GM21576 (cell line): ENCODE results near the gene CRLF1.

Experiments used
- ATAC-seq: cut with Tn5 transposase; IDR thresholded peaks from one replicate; pipeline ENCODE4 v1.9.1; 2021; ENCODE audit warnings: mild to moderate bottlenecking, moderate library complexity; ENCODE audit not compliant: unreplicated experiment

The CRLF1 gene

GRCh38 chr19:18636969-18637629, 30.5 kb upstream of the CRLF1 start, which contains the start of gene KLHL26:
KLHL26 (plus strand) TSS chr19:18637028; CDS start chr19:18637055, 27 bp downstream.
- ATAC-seq: no peak

GRCh38 chr19:18636183-18636968, 29.8 kb upstream of the CRLF1 start:
- peak; percentile 84 for ATAC-seq

GRCh38 chr19:18635831-18636182, 29.2 kb upstream of the CRLF1 start:
- no peak for ATAC-seq

GRCh38 chr19:18634612-18635297, 28.2 kb upstream of the CRLF1 start:
- ATAC-seq: no peak

GRCh38 chr19:18633321-18633720, 26.7 kb upstream of the CRLF1 start:
- ATAC-seq: no peak

GRCh38 chr19:18629166-18630088, 22.8 kb upstream of the CRLF1 start:
- no peak for ATAC-seq

GRCh38 chr19:18626906-18627305, 20.3 kb upstream of the CRLF1 start:
- no peak for ATAC-seq

- ATAC-seq: no peak
Observed at GRCh38 chr19:18620902-18621301, 14.3 kb upstream of the CRLF1 start.

- ATAC-seq: no peak
Observed at GRCh38 chr19:18620311-18620710, 13.7 kb upstream of the CRLF1 start.

GRCh38 chr19:18618236-18618635, 11.6 kb upstream of the CRLF1 start:
- no peak for ATAC-seq

GRCh38 chr19:18617562-18617961, 11.0 kb upstream of the CRLF1 start:
- ATAC-seq: no peak

- ATAC-seq: no peak
Observed at GRCh38 chr19:18616023-18616422, 9.4 kb upstream of the CRLF1 start.

- ATAC-seq: no peak
Observed at GRCh38 chr19:18613589-18614234, 7.1 kb upstream of the CRLF1 start.

- ATAC-seq: no peak
Observed at GRCh38 chr19:18612772-18613588, 6.4 kb upstream of the CRLF1 start, which contains the start of gene TMEM59L. TMEM59L (plus strand) TSS chr19:18612870; CDS start chr19:18612959, 89 bp downstream.

GRCh38 chr19:18612051-18612771, 5.6 kb upstream of the CRLF1 start:
- no peak for ATAC-seq

GRCh38 chr19:18611327-18612050, 4.9 kb upstream of the CRLF1 start:
- ATAC-seq: no peak

- ATAC-seq: no peak
Observed at GRCh38 chr19:18610556-18611326, 4.1 kb upstream of the CRLF1 start.
